Ascending aorta (tissue), 2 donors: ENCODE results near the gene MED25. TPM values are rescaled to one million over a fixed set of nuclear protein-coding genes. Genes with fewer than 3 reads are reported as not detected.
A peak's percentile ranks its signal among the peaks of the same experiment; 100 is the strongest.
"Not testable (repeated sequence)": the region's sequence is repeated elsewhere in the genome, so short reads cannot be mapped to it uniquely, and the experiment has no call there.

Experiments used
- DNase-seq, 2 donors: peaks; one replicate each; pipeline ENCODE4 v3.0.0-alpha.2; 2019; ENCODE audit warnings: low spot score in 2 of 2
- H3K27ac ChIP-seq, 2 donors: fragments of 200-600 bp; sonication (generic); one replicate each; pipeline ENCODE4 v1.5.1; 2016 to 2017; ENCODE audit warnings: mild to moderate bottlenecking in 1 of 2
- H3K27me3 ChIP-seq: fragments of 200-600 bp; sonication (generic); one replicate; pipeline ENCODE4 v1.5.1; 2017
- H3K36me3 ChIP-seq, 2 donors: fragments of 200-600 bp; sonication (generic); one replicate each; pipeline ENCODE4 v1.5.1; 2016
- H3K4me1 ChIP-seq, 2 donors: fragments of 200-600 bp; sonication (generic); one replicate each; pipeline ENCODE4 v1.5.1; 2016 to 2017; ENCODE audit warnings: mild to moderate bottlenecking in 1 of 2
- H3K4me3 ChIP-seq, 2 donors: fragments of 200-600 bp; sonication (generic); one replicate each; pipeline ENCODE4 v1.5.1; 2016 to 2017; ENCODE audit warnings: mild to moderate bottlenecking in 1 of 2
- H3K9me3 ChIP-seq, 2 donors: fragments of 200-600 bp; sonication (generic); one replicate each; pipeline ENCODE4 v1.5.1; 2016
- CTCF ChIP-seq, 3 experiments: fragments of 200-600 bp in 2 of 3; fragments of 450-650 bp in 1 of 3; sonication (generic) in 2 of 3; IDR thresholded peaks; one replicate each; pipeline ENCODE4 v1.5.1; 2016 to 2019; ENCODE audit warnings: antibody characterized with exemption in 3 of 3, mild to moderate bottlenecking in 1 of 3, moderate library complexity in 1 of 3
- intact Hi-C: fragments of 100-400 bp; cut with DNase I; formaldehyde crosslinking; loops from one replicate; pipeline ENCODE4 v1.15.1; 2023
- total RNA-seq: library from RNA; depleted of rRNA; stranded (reverse); fragments of >200 nt; gene quantifications from one replicate; pipeline ENCODE4 v1.1.0, GENCODE V29; 2016

The MED25 gene
- total RNA-seq, 1 donor from 2014 or later: 54.0 TPM

- H3K9me3 ChIP-seq: no peaks in the 10 kb centered on the region
- no peak for DNase-seq
- no peaks in the 10 kb centered on the region for H3K27me3 ChIP-seq
- H3K27ac ChIP-seq: peak overlapping the region; percentile 70 to 83
- H3K36me3 ChIP-seq: no peaks in the 10 kb centered on the region
- peak overlapping the region; percentile 55 to 73 for H3K4me3 ChIP-seq
- TF ChIP-seq CTCF (IDR thresholded peaks at IDR 0.05): no peak
- peaks cover 6 to 25% of the 10 kb centered on the region in 2 donors for H3K4me1 ChIP-seq
- intact Hi-C loops: no loop called here
Measured at GRCh38 chr19:49812452-49812996, 5.6 kb upstream of the MED25 start.

- no peaks in the 10 kb centered on the region for H3K9me3 ChIP-seq
- intact Hi-C loops: loop anchor here (1.0 kb wide), 3 partner anchors 37 to 64 kb away; partner anchors contain the start of genes AKT1S1 and TBC1D17
- H3K36me3 ChIP-seq: no peaks in the 10 kb centered on the region
- peak within 1 kb of the TSS; percentile 55 to 73 for H3K4me3 ChIP-seq
- H3K27me3 ChIP-seq: no peaks in the 10 kb centered on the region
- H3K4me1 ChIP-seq: peaks cover 6 to 24% of the 10 kb centered on the region in 2 donors
- H3K27ac ChIP-seq: peak within 1 kb of the TSS; percentile 70 to 83
- peak in 2 of 3 experiments; percentile 8 to 31 for TF ChIP-seq CTCF (IDR thresholded peaks at IDR 0.05)
- peak; percentile 93 to 98 for DNase-seq
Measured at GRCh38 chr19:49812997-49813861, 4.9 kb upstream of the MED25 start, which contains the start of gene FUZ. TSS of gene FUZ (minus strand) at chr19:49813292. CDS start at chr19:49813106, 186 bp downstream.

DNA sequence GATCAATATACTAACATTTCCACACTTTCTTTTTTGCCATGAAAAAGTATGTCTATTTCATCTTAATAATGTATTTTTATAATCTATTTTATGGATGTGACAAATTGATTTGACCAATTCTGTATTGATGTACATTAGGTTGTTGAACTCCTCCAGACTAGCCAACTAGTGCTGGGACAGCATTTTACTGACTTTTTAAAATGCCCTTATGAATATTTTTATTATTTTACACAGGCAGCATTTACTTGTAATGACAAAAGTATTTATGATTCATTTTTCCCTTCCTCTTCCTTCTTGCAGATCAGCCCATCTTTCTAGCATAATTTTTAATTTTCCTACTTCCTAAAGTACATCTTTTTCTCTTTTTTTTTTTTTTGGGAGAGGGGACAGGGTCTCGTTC, 4.1 kb upstream of the MED25 start:
- Histone ChIP-seq H3K27ac (peak overlapping the region; percentile 70 to 83), H3K36me3 (no peaks in the 10 kb centered on the region), H3K9me3 (no peaks in the 10 kb centered on the region), H3K27me3 (no peaks in the 10 kb centered on the region), H3K4me3 (peak overlapping the region; percentile 55 to 73), H3K4me1 (peaks cover 6 to 26% of the 10 kb centered on the region in 2 donors)
- no peak for TF ChIP-seq CTCF (IDR thresholded peaks at IDR 0.05)
- intact Hi-C loops: no loop called here
- DNase-seq: no peak

GRCh38 chr19:49816590-49816989, 1.5 kb upstream of the MED25 start:
- no peak for DNase-seq
- Histone ChIP-seq H3K4me3 (peak overlapping the region; percentile 78 to 85), H3K9me3 (no peaks in the 10 kb centered on the region), H3K27ac (peak overlapping the region; percentile 93 to 97), H3K4me1 (peaks cover 0 to 24% of the 10 kb centered on the region in 2 donors), H3K36me3 (no peaks in the 10 kb centered on the region), H3K27me3 (no peaks in the 10 kb centered on the region)
- TF ChIP-seq CTCF (IDR thresholded peaks at IDR 0.05): no peak
- intact Hi-C loops: no loop called here

DNA sequence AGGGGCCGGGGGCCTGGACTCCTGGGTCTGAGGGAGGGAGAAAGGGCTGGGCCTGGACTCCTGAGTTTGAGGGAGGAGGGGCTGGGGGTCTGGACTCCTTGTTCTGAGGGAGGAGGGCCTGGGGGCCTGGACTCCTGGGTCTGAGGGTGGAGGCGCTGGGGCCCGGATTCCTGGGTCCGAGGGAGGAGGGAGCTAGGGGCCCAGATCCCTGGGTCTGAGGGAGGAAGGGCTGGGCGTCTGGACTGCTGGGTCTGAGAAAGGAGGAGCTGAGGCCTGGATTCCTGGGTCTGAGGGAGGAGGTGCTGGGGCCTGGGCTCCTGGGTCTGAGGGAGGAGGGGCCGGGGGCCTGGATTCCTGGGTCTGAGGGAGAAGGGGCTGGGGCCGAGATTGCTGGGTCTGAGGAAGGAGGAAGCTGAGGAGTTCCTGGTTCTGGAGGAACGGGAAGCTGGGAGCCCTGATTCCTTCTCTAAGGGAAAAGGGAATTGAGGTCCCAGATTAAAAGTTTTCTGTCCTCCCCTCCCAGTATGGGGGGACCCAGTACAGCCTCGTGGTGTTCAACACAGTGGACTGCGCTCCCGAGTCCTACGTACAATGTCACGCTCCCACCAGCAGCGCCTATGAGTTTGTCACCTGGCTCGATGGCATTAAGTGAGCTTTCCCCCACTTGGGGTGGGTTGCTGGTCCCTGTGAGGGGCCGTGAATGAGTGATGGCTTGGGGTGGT, 721 bp downstream of the MED25 start:
- no peaks in the 10 kb centered on the region for H3K9me3 ChIP-seq
- peak overlapping the region; percentile 93 to 97 for H3K27ac ChIP-seq
- H3K27me3 ChIP-seq: no peaks in the 10 kb centered on the region
- DNase-seq: no peak
- peaks cover 0 to 21% of the 10 kb centered on the region in 2 donors for H3K4me1 ChIP-seq
- H3K36me3 ChIP-seq: peaks cover 2 to 14% of the 10 kb centered on the region in 2 donors
- TF ChIP-seq CTCF (IDR thresholded peaks at IDR 0.05): no peak
- peak overlapping the region; percentile 78 to 85 for H3K4me3 ChIP-seq
- intact Hi-C loops: loop anchor here (1.0 to 2.0 kb wide), 2 partner anchors 31 to 142 kb away; partner anchors contain the start of gene PRMT1

- H3K9me3 ChIP-seq, H3K27me3 ChIP-seq, H3K27ac ChIP-seq, DNase-seq: not testable (repeated sequence)
- Histone ChIP-seq H3K4me3 (peak overlapping the region; percentile 78 to 85), H3K4me1 (peaks cover 0 to 18% of the 10 kb centered on the region in 2 donors), H3K36me3 (peaks cover 4 to 14% of the 10 kb centered on the region in 2 donors)
- intact Hi-C loops: loop anchor here (2.0 kb wide), 1 partner anchor 143 kb away; the partner anchor contains the start of gene PRMT1
Measured at GRCh38 chr19:49819452-49820115, 1.5 kb downstream of the MED25 start.
